Neutrophil (primary cell): Measurements from ENCODE around the gene PDGFD.

Source experiments
- H3K27ac ChIP-seq: fragments of 200-600 bp; sonication (generic); 2 replicates; pipeline ENCODE4 v1.5.1; 2016; ENCODE audit warnings: mild to moderate bottlenecking, moderate library complexity
- H3K27me3 ChIP-seq: fragments of 200-600 bp; sonication (generic); 2 replicates; pipeline ENCODE4 v1.6.0; 2016; ENCODE audit warnings: mild to moderate bottlenecking
- H3K36me3 ChIP-seq: fragments of 200-600 bp; sonication (generic); 2 replicates; pipeline ENCODE4 v1.5.1; 2017
- H3K4me1 ChIP-seq, 2 experiments: fragments of 200-600 bp in 1 of 2; sonication (generic) in 1 of 2; 1 replicate in 1 of 2; 2 replicates in 1 of 2; pipeline versions ENCODE4 v1.5.1 to v1.6.1; 2013 to 2016; ENCODE audit warnings: low read depth in 1 of 2, low read length in 1 of 2, mild to moderate bottlenecking in 1 of 2, moderate library complexity in 1 of 2; ENCODE audit not compliant: control insufficient read depth in 1 of 2, insufficient read depth in 1 of 2
- H3K4me3 ChIP-seq, 2 experiments: fragments of 200-600 bp in 1 of 2; sonication (generic) in 1 of 2; 1 replicate in 1 of 2; 2 replicates in 1 of 2; pipeline ENCODE4 v1.5.1; 2013 to 2016; ENCODE audit warnings: low read depth in 1 of 2, low read length in 1 of 2, mild to moderate bottlenecking in 1 of 2, moderate library complexity in 1 of 2
- H3K9me3 ChIP-seq: fragments of 200-600 bp; sonication (generic); 2 replicates; pipeline ENCODE4 v1.5.1; 2016
- TF ChIP-seq, protein P1 (sequence below): fragments of 200-600 bp; sonication (generic); IDR thresholded peaks from 2 replicates; pipeline ENCODE4 v1.5.1; 2016; ENCODE audit warnings: antibody characterized with exemption

Gene PDGFD

GRCh38 chr11:104105155-104105554 lies 58.8 kb downstream of the PDGFD start:
- no peak overlapping the region for H3K4me3 ChIP-seq
- TF ChIP-seq, protein P1, sequence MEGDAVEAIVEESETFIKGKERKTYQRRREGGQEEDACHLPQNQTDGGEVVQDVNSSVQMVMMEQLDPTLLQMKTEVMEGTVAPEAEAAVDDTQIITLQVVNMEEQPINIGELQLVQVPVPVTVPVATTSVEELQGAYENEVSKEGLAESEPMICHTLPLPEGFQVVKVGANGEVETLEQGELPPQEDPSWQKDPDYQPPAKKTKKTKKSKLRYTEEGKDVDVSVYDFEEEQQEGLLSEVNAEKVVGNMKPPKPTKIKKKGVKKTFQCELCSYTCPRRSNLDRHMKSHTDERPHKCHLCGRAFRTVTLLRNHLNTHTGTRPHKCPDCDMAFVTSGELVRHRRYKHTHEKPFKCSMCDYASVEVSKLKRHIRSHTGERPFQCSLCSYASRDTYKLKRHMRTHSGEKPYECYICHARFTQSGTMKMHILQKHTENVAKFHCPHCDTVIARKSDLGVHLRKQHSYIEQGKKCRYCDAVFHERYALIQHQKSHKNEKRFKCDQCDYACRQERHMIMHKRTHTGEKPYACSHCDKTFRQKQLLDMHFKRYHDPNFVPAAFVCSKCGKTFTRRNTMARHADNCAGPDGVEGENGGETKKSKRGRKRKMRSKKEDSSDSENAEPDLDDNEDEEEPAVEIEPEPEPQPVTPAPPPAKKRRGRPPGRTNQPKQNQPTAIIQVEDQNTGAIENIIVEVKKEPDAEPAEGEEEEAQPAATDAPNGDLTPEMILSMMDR: no peak
- H3K9me3 ChIP-seq: no peaks in the 10 kb centered on the region
- H3K4me1 ChIP-seq: no peaks in the 10 kb centered on the region
- no peaks in the 10 kb centered on the region for H3K36me3 ChIP-seq
- no peaks in the 10 kb centered on the region for H3K27me3 ChIP-seq
- H3K27ac ChIP-seq: no peak overlapping the region

- Histone ChIP-seq H3K36me3 (no peaks in the 10 kb centered on the region), H3K4me3 (no peak overlapping the region), H3K27ac (no peak overlapping the region), H3K27me3 (no peaks in the 10 kb centered on the region), H3K9me3 (no peaks in the 10 kb centered on the region), H3K4me1 (no peaks in the 10 kb centered on the region)
- TF ChIP-seq, protein P1: no peak
Measured at GRCh38 chr11:104104664-104105063, 59.3 kb downstream of the PDGFD start.

- H3K27ac ChIP-seq: no peak overlapping the region
- no peaks in the 10 kb centered on the region for H3K9me3 ChIP-seq
- no peaks in the 10 kb centered on the region for H3K27me3 ChIP-seq
- H3K4me3 ChIP-seq: no peak overlapping the region
- no peaks in the 10 kb centered on the region for H3K4me1 ChIP-seq
- no peaks in the 10 kb centered on the region for H3K36me3 ChIP-seq
- TF ChIP-seq, protein P1: no peak
Measured at GRCh38 chr11:104104201-104104600, 59.7 kb downstream of the PDGFD start.

GRCh38 chr11:104098555-104098954 lies 65.4 kb downstream of the PDGFD start:
- TF ChIP-seq, protein P1: no peak
- no peak overlapping the region for H3K4me3 ChIP-seq
- no peaks in the 10 kb centered on the region for H3K27me3 ChIP-seq

GRCh38 chr11:104098132-104098531 lies 65.8 kb downstream of the PDGFD start:
- Histone ChIP-seq H3K27ac (no peak overlapping the region), H3K4me3 (no peak overlapping the region), H3K4me1 (no peaks in the 10 kb centered on the region), H3K36me3 (no peaks in the 10 kb centered on the region), H3K27me3 (no peaks in the 10 kb centered on the region), H3K9me3 (no peaks in the 10 kb centered on the region)
- TF ChIP-seq, protein P1: no peak

More at GRCh38 chr11:104098555-104098954, 65.4 kb downstream of the PDGFD start:
- H3K36me3 ChIP-seq: no peaks in the 10 kb centered on the region
- H3K27ac ChIP-seq: no peak overlapping the region
- no peaks in the 10 kb centered on the region for H3K4me1 ChIP-seq
- no peaks in the 10 kb centered on the region for H3K9me3 ChIP-seq

DNA sequence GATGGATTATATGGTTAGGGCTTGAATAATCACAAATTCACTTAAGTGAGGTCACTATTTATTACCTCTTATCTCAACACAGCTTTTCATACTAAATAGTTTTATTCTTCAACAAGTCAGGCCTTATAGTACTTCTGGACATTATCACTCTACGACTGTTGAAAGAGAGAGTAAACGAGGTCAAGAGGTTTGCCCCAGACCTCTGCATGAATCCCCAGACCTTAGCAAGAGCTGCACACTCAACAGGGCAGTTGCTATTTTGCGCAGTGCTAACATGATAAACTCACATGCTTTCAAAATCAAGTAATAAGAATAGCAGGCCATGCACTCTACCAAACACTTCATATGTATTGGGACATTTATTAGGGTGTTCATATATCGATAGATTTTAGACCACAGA lies 67.0 kb downstream of the PDGFD start:
- H3K27me3 ChIP-seq: no peaks in the 10 kb centered on the region
- H3K9me3 ChIP-seq: no peaks in the 10 kb centered on the region
- no peak overlapping the region for H3K4me3 ChIP-seq
- no peak overlapping the region for H3K27ac ChIP-seq
- H3K4me1 ChIP-seq: no peaks in the 10 kb centered on the region
- TF ChIP-seq, protein P1: no peak
- H3K36me3 ChIP-seq: no peaks in the 10 kb centered on the region
